NCI-H1092 treated with DMSO at 0.1 percent for 48 hours (cell line): ENCODE data around the gene PDE4C.

Source experiments
- DNase-seq: peaks from one replicate; lab custom pipeline; 2025; lab: John Stamatoyannopoulos, UW

The PDE4C gene

GRCh38 chr19:18225702-18226468, at the start of gene PDE4C:
Gene PDE4C (minus strand): TSS chr19:18226438. CDS start chr19:18226415, 23 bp downstream.
- no peak for DNase-seq

- no peak for DNase-seq
These were observed 48.6 kb upstream of the PDE4C start for GRCh38 chr19:18274781-18275356.

GRCh38 chr19:18274219-18274780, 48.1 kb upstream of the PDE4C start, which contains the start of gene IQCN:
Gene IQCN (minus strand): TSS chr19:18274452. CDS start chr19:18269478, 4,974 bp downstream.
- DNase-seq, result no peak

GRCh38 chr19:18273561-18274218, 47.5 kb upstream of the PDE4C start:
- DNase-seq, result no peak

GRCh38 chr19:18271433-18271841, 45.2 kb upstream of the PDE4C start:
- DNase-seq, result no peak

GRCh38 chr19:18270326-18270725, 44.1 kb upstream of the PDE4C start:
- no peak for DNase-seq

- no peak for DNase-seq
These were observed 43.0 kb upstream of the PDE4C start for GRCh38 chr19:18269070-18269723.

GRCh38 chr19:18266771-18267686, 40.8 kb upstream of the PDE4C start:
- DNase-seq, result no peak

- no peak for DNase-seq
These were observed 39.3 kb upstream of the PDE4C start for GRCh38 chr19:18265582-18265981.

- DNase-seq, result no peak
These were observed 38.8 kb upstream of the PDE4C start for GRCh38 chr19:18264971-18265540.

- no peak for DNase-seq
These were observed 38.1 kb upstream of the PDE4C start for GRCh38 chr19:18264137-18264854.

GRCh38 chr19:18263324-18264136, 37.3 kb upstream of the PDE4C start:
- no peak for DNase-seq

GRCh38 chr19:18262917-18263316, 36.7 kb upstream of the PDE4C start:
- DNase-seq, result no peak

- DNase-seq, result no peak
These were observed 35.9 kb upstream of the PDE4C start for GRCh38 chr19:18262144-18262543.

GRCh38 chr19:18261474-18261873, 35.2 kb upstream of the PDE4C start:
- no peak for DNase-seq

- no peak for DNase-seq
These were observed 33.7 kb upstream of the PDE4C start for GRCh38 chr19:18259893-18260292.

GRCh38 chr19:18257503-18258470, 31.5 kb upstream of the PDE4C start:
- no peak for DNase-seq
